Measurements from ENCODE around the gene MED13L.

MED13L gene

DNA sequence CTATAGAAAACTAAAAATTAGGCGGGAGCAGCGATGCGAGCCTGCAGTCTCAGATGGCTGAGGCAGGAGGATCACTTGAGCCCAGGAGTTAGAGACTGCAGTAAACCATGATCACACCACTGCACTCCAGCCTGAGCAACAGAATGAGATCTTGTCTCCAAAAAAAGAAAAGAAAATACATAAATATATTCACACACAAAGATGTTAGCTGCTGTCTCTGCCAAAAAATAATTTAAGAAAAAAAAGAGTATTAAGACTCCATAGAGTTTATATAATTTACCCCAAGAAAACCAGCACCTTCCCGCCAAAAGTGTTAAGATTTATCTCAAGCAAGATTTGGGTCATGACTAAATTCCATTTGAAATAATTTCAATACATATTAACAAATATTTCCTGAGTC is 102.6 kb downstream of the MED13L start:
- DNase-seq: no peak

DNA sequence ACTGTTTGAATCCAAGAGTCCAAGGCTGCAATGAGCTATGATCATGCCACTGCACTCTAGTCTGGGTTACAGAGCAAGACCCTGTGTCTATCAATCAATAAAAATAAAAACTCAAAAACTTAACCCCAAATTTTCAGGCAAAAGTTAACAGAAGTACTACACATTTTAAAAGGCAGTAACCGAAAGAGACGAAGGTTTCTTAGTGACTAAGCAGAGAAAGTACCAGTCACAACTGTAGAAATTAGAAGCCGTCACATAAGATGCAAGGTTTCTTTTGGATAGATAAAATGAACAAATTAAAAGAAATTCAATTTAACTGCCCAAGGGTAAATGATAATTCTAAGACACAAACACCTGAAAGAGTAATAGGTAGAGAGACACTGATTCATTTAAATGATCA is 103.5 kb downstream of the MED13L start:
- DNase-seq: no peak

DNA sequence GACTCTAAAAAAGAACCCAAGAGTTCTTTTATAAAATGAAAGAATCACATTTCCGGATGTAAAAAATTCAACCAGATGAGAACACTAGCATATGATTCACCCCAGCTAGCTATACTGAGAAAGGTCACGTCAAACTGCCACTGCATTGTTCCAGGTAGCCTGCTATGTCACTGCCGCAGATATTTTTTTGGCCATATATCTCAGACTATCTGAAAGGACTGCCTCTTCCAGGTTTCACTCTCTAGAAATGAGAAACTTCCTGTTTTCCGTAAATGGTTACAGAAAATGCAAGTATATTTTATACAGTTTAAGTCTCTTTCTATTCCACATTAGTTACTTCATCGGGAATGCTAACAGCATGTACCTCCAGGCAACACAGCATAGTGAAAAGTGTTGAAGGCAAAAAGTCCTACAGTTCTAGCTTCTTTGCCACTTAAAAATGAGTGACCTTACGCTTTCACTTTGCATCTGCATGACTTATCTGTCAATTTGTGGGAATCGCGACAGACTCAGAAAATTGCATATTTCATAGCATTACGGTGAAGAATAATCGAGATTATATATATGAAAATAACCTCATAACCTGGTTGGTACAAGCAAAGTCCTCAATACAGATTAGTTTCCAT is 105.2 kb downstream of the MED13L start:
- DNase-seq: no peak

DNA sequence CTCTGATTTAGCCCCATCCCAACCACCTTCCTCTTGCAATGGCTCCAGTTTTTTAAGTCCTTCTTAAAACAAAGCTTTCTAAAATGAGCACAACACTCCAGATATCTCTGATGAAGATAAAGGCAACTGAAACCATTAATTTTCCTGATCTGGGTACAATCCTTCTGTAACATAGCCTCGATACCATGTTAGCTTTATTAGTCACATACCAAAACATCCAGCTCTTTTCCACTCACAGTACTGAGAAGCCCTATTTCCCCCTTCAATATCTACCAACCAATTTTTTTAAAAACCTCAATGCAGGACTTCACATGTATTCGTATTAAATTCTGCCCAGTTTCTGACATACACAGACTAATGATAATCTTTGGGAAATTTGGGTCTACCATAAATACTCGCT is 105.9 kb downstream of the MED13L start:
- no peak for DNase-seq

DNA sequence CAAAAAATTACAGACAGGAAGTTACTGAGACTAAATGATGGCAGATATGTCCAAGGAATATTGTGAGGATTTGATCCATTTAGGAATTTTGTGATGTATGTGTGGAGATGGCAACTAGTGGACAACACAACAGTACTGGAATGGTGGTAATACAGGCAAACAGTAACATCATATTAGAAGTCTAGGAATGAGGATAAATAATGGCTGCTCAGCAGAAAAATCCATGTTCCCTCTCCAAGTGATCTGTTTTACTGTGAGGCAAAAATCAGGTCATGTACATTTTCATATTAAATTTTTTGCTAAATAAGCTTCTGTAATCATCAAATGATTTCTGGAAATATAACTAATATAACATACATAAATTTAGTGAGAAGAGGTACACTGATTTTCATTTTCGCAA is 108.4 kb downstream of the MED13L start:
- no peak for DNase-seq

DNA sequence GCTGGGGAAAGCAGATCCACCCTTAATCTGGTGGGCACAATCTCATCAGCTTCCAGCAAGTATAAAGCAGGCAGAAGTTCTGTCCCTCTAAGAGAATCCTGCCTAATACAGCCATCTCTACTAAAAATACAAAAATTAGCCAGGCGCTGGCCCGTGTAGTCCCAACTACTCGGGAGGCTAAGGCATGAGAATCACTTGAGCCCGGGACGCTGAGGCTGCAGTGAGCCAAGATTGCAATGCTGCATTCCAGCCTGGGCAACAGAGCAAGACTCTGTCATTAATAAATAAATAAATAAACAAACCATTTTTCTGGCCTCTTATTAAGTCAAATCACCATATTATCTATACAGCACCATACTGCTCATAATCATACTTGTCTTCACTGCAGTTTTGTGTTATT is 111.2 kb downstream of the MED13L start:
- DNase-seq: no peak

DNA sequence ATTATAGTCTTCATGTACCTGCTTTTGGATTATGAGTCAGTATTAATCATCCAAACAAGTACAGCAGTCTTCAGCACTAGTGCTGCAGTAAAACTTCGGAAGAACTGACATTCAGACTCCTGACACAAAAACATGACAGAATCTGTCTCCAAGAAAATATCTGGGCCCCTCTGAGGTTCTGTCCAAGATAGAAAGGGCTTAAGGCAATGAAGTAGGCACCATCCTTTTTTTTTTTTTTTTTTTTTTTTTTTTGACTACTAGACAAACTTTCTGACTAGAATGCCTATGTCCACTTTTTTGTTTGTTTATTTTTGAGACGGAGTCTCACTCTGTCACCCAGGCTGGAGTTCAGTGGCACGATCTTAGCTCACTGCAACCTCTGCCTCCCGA is 112.5 kb downstream of the MED13L start:
- peak; percentile 71 for DNase-seq

DNA sequence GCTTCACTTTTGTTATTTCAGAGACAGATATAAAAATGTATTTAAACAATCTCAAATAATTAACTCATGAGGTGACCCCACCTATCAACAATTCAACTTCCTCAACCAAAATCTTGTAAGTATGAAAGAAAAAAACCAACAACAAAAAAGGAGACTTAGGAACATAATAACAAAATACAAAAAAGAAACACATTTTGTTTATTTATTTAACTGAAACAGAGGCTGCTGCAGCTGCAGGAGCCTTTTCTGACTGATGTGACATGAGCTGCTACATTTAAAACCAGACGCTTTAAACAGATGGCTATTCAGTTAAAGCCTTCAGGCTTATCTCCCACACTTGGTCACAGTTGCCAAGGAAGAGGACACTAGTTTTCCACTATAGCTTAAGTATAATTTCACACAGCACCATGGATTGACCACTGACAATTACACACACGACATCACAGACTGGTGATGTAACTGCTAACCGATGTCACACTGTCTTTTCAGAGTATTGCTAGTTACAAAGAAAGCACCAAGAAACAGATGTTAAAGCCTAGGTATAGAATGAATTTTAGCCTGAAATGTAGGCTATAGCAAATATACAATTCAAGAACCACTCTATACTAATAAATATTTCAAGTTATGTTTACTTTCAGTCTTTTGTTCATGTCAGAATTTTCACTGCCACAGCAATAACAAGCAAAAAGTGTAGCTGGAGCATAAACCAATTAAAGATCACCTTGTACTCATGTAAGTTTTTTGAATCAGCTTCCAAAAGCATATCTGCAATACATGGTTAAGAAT is 113.0 kb downstream of the MED13L start:
- no peak for DNase-seq

DNA sequence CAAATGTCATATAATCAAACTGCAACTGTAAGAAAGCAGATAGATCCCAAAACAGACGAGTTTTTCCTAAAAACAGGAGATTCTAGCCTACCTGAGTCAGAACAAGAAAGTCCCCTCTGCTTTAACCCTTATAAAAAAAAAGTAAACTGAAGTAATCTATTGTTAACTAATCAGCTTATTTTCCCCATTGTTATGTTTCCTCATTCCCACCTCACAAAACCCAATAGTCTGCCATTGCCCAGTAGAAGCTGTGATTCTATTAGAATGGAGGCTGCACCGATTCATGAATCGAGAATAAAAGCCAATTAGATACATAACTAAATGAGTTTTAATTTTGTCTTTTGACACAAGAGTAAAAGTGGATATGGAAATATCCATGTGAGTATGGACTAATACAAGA is 115.4 kb downstream of the MED13L start:
- DNase-seq: no peak

DNA sequence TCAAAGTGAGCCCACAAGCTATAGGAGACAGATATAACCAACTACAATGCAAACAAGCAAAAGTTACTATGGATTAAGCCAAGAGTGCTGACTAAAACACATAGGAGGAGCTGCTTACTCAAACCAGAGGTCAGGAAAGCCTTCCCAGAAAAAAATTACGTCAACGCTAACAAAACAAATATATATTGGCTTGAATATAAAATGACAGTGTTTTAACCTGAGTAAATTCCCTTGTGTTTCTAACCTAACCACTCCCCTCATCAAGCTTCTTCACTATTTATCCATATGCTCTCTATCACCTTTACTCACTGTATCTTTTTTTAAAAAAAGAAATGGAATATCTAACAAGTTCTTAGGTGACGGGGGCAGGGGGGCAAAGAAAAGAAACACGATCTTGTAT is 115.9 kb downstream of the MED13L start:
- DNase-seq: no peak

DNA sequence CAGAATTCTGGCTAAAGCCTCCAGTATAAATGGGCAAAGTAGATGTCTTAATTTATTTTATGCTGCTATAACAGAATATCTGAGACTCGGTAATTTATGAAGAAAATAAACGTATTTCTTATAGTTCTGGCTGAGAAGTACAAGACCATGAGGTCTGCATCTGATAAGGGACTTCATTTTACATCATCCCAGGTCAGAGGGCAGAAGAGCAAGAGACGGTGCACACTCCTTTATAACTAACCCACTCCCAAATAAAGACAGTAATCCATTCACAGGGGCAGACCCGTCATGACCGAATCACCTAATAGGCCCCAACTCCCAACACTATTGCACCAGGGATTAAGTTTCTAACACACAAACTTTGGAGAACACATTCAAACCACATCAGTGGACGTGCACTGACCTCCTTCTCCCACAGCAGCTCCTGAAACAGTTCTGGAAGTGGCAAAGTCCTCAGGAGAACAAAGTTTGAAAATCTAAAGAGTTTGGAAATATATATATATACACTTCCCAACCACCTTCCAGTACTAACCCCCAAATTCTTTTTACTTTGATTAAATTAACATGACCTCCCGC is 116.5 kb downstream of the MED13L start:
- DNase-seq: no peak

DNA sequence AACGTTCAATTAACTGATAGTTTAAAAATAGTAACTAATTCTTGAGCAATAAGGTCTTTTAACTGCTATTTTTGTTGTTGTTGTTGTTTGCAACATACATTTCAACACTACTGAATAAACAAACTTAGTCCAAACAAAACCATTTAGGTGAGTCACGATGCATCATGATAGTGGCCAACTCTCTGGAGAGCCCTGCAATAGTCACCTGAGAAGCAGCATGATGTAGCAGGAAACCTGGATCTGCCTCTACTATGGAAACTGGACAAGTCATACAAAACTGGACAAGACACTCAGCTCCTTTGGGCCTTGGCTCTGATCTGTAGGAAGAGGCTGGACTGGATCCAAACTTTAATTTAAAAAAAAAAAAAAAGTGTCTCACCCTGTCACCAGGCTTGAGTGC is 117.3 kb downstream of the MED13L start:
- DNase-seq: peak; percentile 28

DNA sequence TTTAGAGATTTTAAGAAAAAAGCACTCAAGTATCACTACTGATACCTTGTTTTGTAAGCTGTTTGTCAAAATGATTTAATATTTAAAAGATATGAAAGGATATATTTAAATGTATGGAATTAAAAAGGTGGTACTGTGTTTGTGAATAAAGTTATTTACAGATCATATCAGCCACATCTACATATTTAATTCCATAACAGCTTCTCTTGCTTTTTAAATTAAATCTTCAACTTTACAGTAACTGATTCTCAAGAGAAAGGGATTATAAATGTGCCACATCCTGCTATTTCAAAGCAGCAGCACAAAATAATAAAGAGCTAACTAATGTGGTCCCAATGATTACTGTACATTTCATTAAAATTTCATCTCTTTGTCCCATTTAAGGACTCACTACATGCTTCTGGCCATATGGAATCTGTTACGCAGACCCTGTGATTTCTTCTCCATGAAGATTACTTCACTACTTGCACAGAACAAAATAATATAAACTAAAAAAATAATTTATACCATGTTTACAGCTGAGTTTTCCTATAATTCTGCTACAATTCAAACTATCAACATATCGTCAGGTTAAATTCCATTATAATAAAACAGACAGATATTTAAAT is 117.8 kb downstream of the MED13L start:
- no peak for DNase-seq

DNA sequence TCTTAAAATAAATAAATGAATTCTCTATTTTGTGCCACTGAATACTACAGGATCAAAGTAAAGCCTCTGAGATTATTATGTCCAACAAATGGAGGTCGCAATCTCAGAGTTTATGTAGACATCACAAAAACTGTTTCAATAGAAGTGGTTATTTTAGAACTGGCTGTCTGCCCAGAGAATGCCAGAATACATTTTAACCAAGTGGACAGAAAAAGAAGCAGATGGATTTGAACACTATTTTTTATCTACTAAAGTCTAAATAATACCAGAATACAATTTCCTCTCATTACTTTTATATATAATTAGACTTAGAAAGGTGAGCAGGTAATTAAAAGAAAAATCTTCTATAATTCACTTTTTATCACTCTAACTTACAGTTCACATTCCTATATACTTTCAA is 118.3 kb downstream of the MED13L start:
- peak; percentile 16 for DNase-seq

DNA sequence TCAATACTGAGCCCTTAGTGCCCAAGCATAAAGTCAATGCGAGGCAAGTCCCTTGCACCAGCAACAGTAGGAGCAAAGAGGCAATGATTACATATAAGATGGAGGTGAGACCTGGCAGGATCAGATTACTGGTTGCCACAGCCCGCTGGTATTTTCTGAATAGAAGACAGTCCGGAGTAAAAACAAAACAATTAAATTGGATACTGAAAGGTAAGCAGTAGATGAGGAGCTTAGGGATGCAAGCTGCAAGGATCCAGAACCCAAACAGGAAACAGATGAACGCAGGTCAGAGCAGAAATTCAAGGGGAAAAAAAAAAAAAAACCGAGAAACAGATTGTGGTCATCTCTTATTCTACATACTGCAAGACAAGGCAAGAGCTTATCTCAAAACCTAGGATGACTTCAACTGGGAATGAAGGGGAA is 119.6 kb downstream of the MED13L start:
- DNase-seq: no peak

DNA sequence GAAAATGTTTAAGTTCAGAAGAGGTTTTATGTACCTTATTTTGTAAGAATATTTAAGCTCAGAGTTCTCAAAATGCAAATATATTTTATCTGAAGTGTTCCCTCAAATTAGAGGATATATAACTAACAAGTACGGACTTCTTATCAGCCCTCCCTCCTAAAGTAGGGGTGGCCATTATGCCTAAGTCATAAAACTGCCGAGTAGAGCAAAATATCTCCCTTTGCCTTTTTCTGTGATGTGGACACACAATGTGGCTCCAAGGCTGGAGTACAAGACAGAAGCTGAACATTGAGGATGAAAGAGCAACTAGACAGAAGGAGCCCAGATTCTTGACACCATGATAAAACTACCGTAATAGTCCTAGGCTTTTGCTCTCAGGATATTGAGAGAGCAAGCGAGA is 120.9 kb downstream of the MED13L start:
- DNase-seq: no peak

DNA sequence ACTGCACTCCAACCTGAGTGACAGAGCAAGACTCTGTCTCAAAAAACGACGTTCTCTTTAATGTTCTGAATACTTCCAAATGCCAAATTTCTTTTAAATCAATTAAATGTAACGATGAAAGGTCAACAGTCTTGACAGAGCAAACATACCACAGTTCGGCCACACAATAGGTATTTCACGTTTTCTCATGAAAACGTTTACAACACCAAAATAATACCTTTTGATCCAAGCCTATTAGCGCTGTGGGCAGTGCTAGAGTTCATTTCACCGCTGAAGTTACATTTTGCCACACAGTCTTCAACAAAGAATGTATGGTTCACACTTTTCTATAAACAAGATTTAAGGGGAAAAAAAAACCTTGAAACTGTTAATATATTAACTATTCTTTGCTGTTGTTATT is 122.1 kb downstream of the MED13L start:
- no peak for DNase-seq

DNA sequence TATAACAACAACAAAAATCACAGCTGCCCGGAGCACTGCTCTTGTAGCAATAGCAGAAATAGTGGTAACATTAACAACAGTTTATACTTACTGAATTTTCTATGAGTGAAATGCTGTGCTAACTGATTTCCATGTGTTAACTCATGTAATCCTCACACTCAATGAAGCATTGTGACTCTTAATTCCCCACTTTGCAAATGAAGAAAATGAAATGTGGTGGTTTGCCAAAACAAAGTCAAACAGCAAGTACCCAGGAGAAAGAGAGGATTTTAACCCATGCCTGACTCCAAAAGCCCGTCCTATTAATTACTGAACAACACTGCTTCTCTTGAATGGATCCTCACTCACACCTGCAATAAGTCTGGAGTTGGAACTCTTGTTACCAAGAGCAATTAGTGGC is 123.5 kb downstream of the MED13L start:
- DNase-seq: no peak

DNA sequence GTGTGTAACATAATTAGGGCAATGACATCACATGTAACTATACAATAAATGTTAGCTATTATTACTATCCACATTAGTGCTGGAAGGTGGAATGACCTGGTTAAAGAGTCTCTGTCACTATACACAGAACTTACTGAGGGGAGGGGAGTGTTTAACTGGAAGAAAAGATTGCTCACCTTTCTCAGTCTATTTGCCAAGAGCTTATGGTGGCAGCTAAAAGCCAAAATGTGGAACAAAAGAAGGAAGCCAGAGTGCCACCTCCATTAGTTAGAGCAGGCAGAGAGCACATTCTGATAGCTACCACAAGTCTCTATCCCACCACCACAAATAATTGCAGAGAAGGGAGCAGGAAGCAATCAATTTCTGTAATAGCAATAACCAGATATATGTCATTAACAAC is 124.4 kb downstream of the MED13L start:
- no peak for DNase-seq

DNA sequence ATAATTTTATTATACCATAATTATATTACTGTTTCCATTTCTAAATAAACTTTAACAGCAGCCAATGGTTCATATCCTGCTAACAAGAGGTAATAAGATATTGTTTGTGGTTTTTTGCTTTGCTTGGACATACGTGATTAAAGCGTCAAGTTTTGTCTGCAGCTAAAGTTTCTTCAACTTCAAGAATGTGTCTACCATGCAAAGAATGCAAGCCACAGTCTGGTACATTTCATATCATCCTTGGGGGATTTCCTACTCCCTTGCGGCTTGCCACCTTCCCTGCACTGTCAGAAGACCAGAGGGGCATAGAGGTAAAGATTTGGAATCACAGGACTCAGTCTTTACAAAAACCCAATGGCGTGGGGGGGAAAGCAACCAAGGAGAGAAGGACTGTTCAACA is 125.2 kb downstream of the MED13L start:
- DNase-seq: peak; percentile 88

DNA sequence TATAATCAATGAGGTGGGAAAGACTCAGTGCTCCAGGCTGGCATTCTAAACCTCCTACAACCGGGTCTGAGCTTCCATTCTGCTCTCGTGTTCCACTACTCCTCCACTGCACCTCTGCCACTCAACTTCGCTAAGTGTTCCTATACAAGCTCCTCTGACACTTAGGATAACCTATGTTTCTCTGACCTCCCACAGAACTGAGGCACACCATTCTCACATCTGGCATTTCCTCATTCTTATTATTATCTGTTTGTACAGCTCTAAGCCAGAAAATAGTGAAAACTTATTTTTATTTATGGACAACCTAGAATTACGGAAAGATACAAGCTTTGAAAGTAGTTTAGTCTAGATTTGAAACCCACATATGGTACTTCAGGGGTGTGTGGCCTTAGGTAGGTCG is 127.0 kb downstream of the MED13L start:
- no peak for DNase-seq

DNA sequence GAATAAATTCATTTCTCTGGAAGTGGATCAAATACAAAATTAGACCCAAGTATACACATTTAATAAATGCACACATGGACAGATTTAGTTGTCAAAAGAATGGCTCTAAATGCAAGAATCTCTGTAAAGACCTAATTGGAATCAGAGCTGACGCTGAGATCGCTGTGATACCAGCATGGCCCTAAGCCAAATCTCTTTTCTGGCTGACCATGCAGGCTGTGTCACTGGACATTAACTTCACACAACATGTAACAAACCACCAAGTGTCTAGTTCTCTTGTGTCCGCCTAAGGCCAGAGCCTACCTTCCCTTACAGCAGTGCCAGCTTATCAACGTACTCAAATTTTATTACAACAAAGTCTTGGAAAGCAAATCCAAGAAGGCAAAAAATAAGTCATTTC is 127.5 kb downstream of the MED13L start:
- DNase-seq: no peak

DNA sequence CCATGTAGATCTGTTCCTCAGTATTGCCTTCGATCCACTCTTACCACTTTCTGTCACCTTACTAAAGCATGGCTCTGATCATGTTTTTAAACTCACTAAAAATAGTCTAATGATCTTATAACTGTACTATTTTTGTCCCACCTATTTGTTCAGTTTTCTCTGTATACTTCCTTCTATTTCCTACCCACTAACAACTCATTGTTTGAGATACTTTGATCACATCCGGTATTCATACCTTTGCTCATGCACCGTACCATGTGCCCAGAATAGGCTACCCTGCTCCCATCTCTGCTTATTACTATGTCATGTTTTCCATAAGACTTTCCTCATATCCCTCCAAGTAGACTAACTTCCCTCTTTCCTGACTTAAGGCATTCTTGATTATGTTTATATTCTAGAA is 128.6 kb downstream of the MED13L start:
- DNase-seq: no peak

DNA sequence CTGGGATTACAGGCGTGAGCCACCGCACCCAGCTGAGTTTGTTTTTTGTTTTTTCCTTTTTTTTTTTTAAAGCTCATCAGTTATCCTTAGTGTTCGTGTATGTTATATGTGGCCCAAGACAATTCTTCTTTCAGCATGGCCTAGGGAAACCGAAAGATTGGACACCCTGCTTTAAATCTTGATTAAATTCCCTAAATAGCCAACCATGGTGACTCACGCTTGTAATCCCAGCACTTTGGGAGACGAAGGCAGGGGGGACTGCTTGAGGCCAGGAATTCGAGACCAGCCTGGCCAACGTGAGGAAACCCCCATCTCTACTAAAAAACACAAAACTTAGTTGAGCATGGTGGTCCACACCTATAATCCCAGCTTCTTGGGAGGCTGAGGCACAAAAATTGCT is 131.1 kb downstream of the MED13L start:
- DNase-seq: no peak
